ENCODE results near the gene RAD51B. TPM values are rescaled to one million over a fixed set of nuclear protein-coding genes. Genes with fewer than 3 reads are reported as not detected.

Gene RAD51B
- total and polyA plus RNA-seq, 4 donors = 2.5 to 95.0 (median 9.6) TPM

- no peaks in the 10 kb centered on the region for H3K36me3 ChIP-seq (ENCODE audit: control insufficient read depth in 4 of 4, insufficient read depth in 4 of 4, low read length in 4 of 4)
- H3K27me3 ChIP-seq (ENCODE audit: control insufficient read depth in 3 of 3, insufficient read depth in 3 of 3, low read length in 2 of 3) = no peaks in the 10 kb centered on the region
- H3K27ac ChIP-seq (ENCODE audit: low read depth in 1 of 2, low read length in 1 of 2) = no peak overlapping the region
- DNase-seq = no peak
- TF ChIP-seq CTCF (IDR thresholded peaks at IDR 0.05; ENCODE audit: control extremely low read depth, extremely low read depth) = no peak
- peaks cover 0 to 8% (median 6%) of the 10 kb centered on the region in 5 donors for H3K4me1 ChIP-seq (ENCODE audit: control insufficient read depth in 5 of 5, insufficient read depth in 5 of 5, low read length in 5 of 5)
- 69 to 80% methylated on average over 2 of the region's 2 CpGs for WGBS, 2 donors
- H3K9ac ChIP-seq (ENCODE audit: insufficient read depth in 1 of 2, low read length in 2 of 2) = no peak overlapping the region
- H3K9me3 ChIP-seq (ENCODE audit: control insufficient read depth in 4 of 4, insufficient read depth in 3 of 4, low read length in 3 of 4) = peaks cover 0 to 3% (median 0%) of the 10 kb centered on the region in 4 donors
- H3K4me3 ChIP-seq = no peak overlapping the region
- no peak for ATAC-seq (ENCODE audit: insufficient read depth, low FRiP score)
Observed at GRCh38 chr14:68423686-68424085, 604.1 kb downstream of the RAD51B start.

GRCh38 chr14:68424443-68425172 is 605.0 kb downstream of the RAD51B start:
- no peak for DNase-seq
- H3K27ac ChIP-seq (ENCODE audit: low read depth in 1 of 2, low read length in 1 of 2) = no peak overlapping the region
- no peaks in the 10 kb centered on the region for H3K36me3 ChIP-seq (ENCODE audit: control insufficient read depth in 4 of 4, insufficient read depth in 4 of 4, low read length in 4 of 4)
- WGBS, 2 donors = 48 to 50% methylated on average over 2 of the region's 2 CpGs
- peaks cover 0 to 3% (median 0%) of the 10 kb centered on the region in 4 donors for H3K9me3 ChIP-seq (ENCODE audit: control insufficient read depth in 4 of 4, insufficient read depth in 3 of 4, low read length in 3 of 4)
- no peak overlapping the region for H3K9ac ChIP-seq (ENCODE audit: insufficient read depth in 1 of 2, low read length in 2 of 2)
- H3K27me3 ChIP-seq (ENCODE audit: control insufficient read depth in 3 of 3, insufficient read depth in 3 of 3, low read length in 2 of 3) = no peaks in the 10 kb centered on the region
- H3K4me1 ChIP-seq (ENCODE audit: control insufficient read depth in 5 of 5, insufficient read depth in 5 of 5, low read length in 5 of 5) = peaks cover 0 to 8% (median 3%) of the 10 kb centered on the region in 5 donors
- ATAC-seq (ENCODE audit: insufficient read depth, low FRiP score) = no peak
- H3K4me3 ChIP-seq = no peak overlapping the region
- TF ChIP-seq CTCF (IDR thresholded peaks at IDR 0.05; ENCODE audit: control extremely low read depth, extremely low read depth) = no peak

GRCh38 chr14:68426661-68427549 is 607.3 kb downstream of the RAD51B start:
- Histone ChIP-seq H3K9me3 (ENCODE audit: control insufficient read depth in 4 of 4, insufficient read depth in 3 of 4, low read length in 3 of 4) (peaks cover 0 to 3% (median 0%) of the 10 kb centered on the region in 4 donors), H3K27me3 (ENCODE audit: control insufficient read depth in 3 of 3, insufficient read depth in 3 of 3, low read length in 2 of 3) (no peaks in the 10 kb centered on the region), H3K36me3 (ENCODE audit: control insufficient read depth in 4 of 4, insufficient read depth in 4 of 4, low read length in 4 of 4) (no peaks in the 10 kb centered on the region), H3K27ac (ENCODE audit: low read depth in 1 of 2, low read length in 1 of 2) (no peak overlapping the region), H3K9ac (ENCODE audit: insufficient read depth in 1 of 2, low read length in 2 of 2) (no peak overlapping the region), H3K4me1 (ENCODE audit: control insufficient read depth in 5 of 5, insufficient read depth in 5 of 5, low read length in 5 of 5) (peaks cover 0 to 3% (median 0%) of the 10 kb centered on the region in 5 donors), H3K4me3 (no peak overlapping the region)
- DNase-seq (no peak), ATAC-seq (ENCODE audit: insufficient read depth, low FRiP score) (peak; percentile 41)
- no peak for TF ChIP-seq CTCF (IDR thresholded peaks at IDR 0.05; ENCODE audit: control extremely low read depth, extremely low read depth)
- WGBS, 2 donors = 85 to 89% methylated on average over 6 of the region's 6 CpGs
